IgD-negative memory B cell (primary cell): ENCODE measurements around the gene UHRF1. TPM values are rescaled to one million over a fixed set of nuclear protein-coding genes. Genes with fewer than 3 reads are reported as not detected.

ENCODE experiments used
- H3K27ac Mint-ChIP-seq, 3 donors: one replicate each; pipeline ENCODE4 v1.8.0; 2020 to 2022; ENCODE audit warnings: mild to moderate bottlenecking in 3 of 3, mixed read lengths in 3 of 3, moderate library complexity in 1 of 3
- H3K27me3 Mint-ChIP-seq: one replicate; pipeline ENCODE4 v1.8.0; 2021; ENCODE audit warnings: mixed read lengths
- H3K36me3 Mint-ChIP-seq: one replicate; pipeline ENCODE4 v1.8.0; 2020; ENCODE audit warnings: mild to moderate bottlenecking, mixed read lengths
- H3K4me1 Mint-ChIP-seq, 3 donors: one replicate each; pipeline ENCODE4 v1.8.0; 2020 to 2022; ENCODE audit warnings: mixed read lengths in 3 of 3, mild to moderate bottlenecking in 1 of 3
- H3K4me3 Mint-ChIP-seq, 4 donors: one replicate each; pipeline ENCODE4 v1.8.0; 2020 to 2022; ENCODE audit warnings: mild to moderate bottlenecking in 4 of 4, mixed read lengths in 4 of 4, moderate library complexity in 3 of 4
- H3K9me3 Mint-ChIP-seq, 3 donors: one replicate each; pipeline ENCODE4 v1.8.0; 2020 to 2021; ENCODE audit warnings: mixed read lengths in 3 of 3, mild to moderate bottlenecking in 1 of 3
- polyA plus RNA-seq: library from polyadenylated mRNA; unstranded; fragments of 300-500 nt; fragmentation: Illumina TruSeq; gene quantifications from one replicate; pipeline ENCODE4 v1.2.3, GENCODE V29; 2021

Gene UHRF1
- polyA plus RNA-seq, 1 donor from 2014 or later = not detected

- Mint-ChIP-seq H3K4me1 (peaks cover 21 to 34% (median 23%) of the 10 kb centered on the region in 3 donors), H3K9me3 (no peaks in the 10 kb centered on the region), H3K36me3 (peaks cover 9% of the 10 kb centered on the region), H3K27me3 (no peaks in the 10 kb centered on the region), H3K4me3 (peak overlapping the region in 2 of 4 donors; percentile 43 to 80), H3K27ac (peak overlapping the region; percentile 32 to 78 (median 39))
Measured at GRCh38 chr19:4980838-4981680, 71.8 kb downstream of the UHRF1 start.

- Mint-ChIP-seq H3K4me3 (peak overlapping the region in 2 of 4 donors; percentile 77 to 85), H3K27ac (peak overlapping the region in 2 of 3 donors; percentile 27 to 78), H3K9me3 (no peaks in the 10 kb centered on the region), H3K27me3 (no peaks in the 10 kb centered on the region), H3K36me3 (peaks cover 9% of the 10 kb centered on the region), H3K4me1 (peaks cover 17 to 30% (median 23%) of the 10 kb centered on the region in 3 donors)
Measured at GRCh38 chr19:4981681-4981958, 72.3 kb downstream of the UHRF1 start.

DNA sequence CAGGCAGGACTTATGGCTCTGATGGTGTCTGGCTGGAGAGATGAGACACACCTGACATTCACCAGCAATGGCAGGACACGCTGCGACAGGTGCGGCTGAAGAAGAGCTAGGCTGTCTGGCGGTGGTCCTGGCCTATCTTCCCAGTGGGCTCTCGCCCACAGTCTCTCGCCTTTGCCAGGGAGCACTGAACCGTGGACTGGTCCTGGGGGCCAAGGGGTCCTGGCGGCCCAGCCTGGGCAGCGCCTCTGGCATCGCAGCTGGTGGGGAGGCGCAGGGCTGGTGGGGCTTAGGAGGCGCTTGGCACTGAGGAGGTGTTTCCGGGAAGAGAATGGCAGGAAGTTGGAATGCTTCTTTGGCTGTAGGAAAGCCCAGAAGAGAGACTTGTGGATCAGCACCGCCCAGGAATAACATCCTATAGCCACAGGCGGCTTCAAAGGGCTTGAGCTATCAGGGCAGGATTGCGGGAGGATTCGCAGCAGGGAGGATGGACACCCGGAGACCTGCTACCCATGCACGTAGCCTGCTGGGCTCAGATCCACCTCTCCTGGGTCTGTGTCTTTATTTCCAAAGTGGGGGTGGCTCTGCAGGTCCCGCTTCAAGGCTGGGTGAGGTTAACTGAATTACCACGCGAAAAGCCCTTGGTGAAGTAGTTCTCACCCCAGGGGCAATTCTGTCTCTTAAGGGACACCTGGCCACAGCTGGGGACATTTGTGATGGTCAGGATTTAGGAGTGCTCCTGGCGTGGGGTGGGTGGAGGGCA lies 74.2 kb downstream of the UHRF1 start:
- Mint-ChIP-seq H3K27me3 (no peaks in the 10 kb centered on the region), H3K9me3 (no peaks in the 10 kb centered on the region), H3K36me3 (peaks cover 2% of the 10 kb centered on the region), H3K27ac (no peak overlapping the region), H3K4me3 (peak overlapping the region in 1 of 4 donors; percentile 28), H3K4me1 (peaks cover 11 to 26% (median 14%) of the 10 kb centered on the region in 3 donors)

DNA sequence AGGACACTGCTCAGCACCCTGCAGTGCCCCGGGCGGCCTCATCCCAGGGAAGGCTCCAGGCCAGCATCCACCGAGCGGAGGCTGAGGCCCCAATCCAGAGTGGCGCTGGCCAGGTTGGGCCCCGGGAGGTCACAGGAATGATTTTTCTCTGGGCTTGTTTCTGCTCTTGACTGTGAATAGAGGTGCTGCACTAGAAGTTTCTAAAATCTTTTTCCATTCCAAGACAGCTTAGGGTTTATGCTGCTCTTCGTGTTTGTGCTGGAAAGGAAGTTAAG lies 74.7 kb downstream of the UHRF1 start:
- Mint-ChIP-seq H3K27me3 (no peaks in the 10 kb centered on the region), H3K9me3 (no peaks in the 10 kb centered on the region), H3K4me3 (no peak overlapping the region), H3K27ac (no peak overlapping the region), H3K4me1 (peaks cover 11 to 26% (median 14%) of the 10 kb centered on the region in 3 donors), H3K36me3 (peaks cover 2% of the 10 kb centered on the region)

DNA sequence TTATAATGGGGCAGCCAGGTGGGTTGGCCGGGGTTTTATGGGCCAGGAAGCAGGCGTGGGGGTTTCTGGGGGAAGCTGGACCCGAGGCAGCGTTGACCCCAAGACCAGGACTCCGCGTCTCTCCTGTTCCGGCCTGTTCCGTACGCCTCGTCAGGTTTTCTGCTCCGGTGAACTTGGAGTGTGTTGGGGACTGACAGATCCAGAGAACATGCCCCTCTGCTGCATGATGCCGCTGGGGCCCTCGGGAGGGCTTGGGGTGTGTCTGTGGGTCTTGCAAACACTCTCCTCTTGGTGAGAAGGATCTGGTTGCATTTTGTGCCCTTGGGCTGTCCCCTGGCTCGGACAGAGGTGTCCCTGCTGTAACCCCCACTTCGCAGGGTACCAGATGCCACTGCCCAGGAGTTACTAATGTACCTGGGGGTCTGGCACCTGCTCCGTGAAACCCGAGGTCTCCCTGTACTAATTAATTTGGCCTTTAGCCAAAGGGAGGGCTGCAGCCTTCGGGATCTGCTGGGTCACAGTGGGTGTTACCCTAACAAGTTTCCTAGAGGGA lies 75.2 kb downstream of the UHRF1 start:
- no peaks in the 10 kb centered on the region for H3K9me3 Mint-ChIP-seq
- H3K27me3 Mint-ChIP-seq = no peaks in the 10 kb centered on the region
- H3K4me3 Mint-ChIP-seq = no peak overlapping the region
- H3K36me3 Mint-ChIP-seq = peaks cover 2% of the 10 kb centered on the region
- peaks cover 10 to 23% (median 11%) of the 10 kb centered on the region in 3 donors for H3K4me1 Mint-ChIP-seq
- no peak overlapping the region for H3K27ac Mint-ChIP-seq

DNA sequence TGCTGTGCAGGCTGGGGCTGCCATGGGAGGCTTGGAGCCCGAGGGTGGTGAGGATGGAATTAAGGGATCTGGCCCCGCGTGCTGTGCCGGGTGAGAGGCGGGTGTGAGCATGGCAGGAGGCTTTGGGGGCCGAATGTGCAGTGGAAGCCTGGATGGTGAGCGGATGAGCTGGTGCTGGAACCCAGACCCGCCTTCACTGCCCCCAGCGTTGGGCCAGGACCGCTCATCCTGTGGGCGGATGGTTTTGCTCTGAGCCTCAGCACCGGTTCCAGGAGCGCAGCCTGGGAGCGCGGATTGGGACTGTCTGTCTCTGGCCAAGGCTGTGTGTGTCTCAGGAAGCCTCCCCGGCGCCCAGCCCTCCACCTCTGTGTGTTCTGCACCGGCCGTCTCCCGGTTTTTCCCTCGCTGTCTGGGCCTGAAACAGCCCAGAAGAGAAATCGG lies 76.3 kb downstream of the UHRF1 start:
- peaks cover 11 to 20% (median 11%) of the 10 kb centered on the region in 3 donors for H3K4me1 Mint-ChIP-seq
- H3K9me3 Mint-ChIP-seq = no peaks in the 10 kb centered on the region

DNA sequence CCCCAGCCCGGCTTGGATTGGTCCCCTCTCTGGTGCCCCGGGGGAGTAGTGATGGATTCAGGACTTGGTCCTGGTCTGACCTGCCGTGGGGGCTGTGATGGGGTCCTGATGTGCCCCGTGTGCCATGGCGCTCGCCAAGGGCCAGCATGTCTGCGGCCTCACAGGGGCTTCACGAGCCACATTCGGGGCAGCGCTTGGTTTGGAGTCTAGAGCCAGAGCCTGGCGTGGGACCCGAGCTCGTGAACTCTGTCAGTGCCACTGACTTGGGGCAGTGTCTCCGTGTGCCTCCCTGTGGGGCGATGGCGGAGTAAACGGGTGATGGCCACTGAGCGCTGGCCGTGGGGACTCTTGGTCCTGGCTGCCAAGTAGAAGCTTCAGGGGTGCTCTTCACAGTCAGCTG lies 76.8 kb downstream of the UHRF1 start:
- Mint-ChIP-seq H3K4me3 (no peak overlapping the region), H3K4me1 (peaks cover 8 to 17% (median 11%) of the 10 kb centered on the region in 3 donors), H3K27ac (peak overlapping the region in 1 of 3 donors; percentile 67)

More for the DNA sequence above, 76.3 kb downstream of the UHRF1 start:
- Mint-ChIP-seq H3K4me3 (no peak overlapping the region), H3K36me3 (peaks cover 4% of the 10 kb centered on the region), H3K27me3 (no peaks in the 10 kb centered on the region), H3K27ac (peak overlapping the region in 1 of 3 donors; percentile 67)

GRCh38 chr19:4986471-4986891 lies 77.2 kb downstream of the UHRF1 start:
- no peak overlapping the region for H3K4me3 Mint-ChIP-seq
- H3K4me1 Mint-ChIP-seq = peaks cover 6 to 15% (median 11%) of the 10 kb centered on the region in 3 donors
- no peaks in the 10 kb centered on the region for H3K9me3 Mint-ChIP-seq
- H3K27ac Mint-ChIP-seq = peak overlapping the region in 1 of 3 donors; percentile 67
- H3K36me3 Mint-ChIP-seq = peaks cover 4% of the 10 kb centered on the region
- no peaks in the 10 kb centered on the region for H3K27me3 Mint-ChIP-seq

More for the DNA sequence above, 76.8 kb downstream of the UHRF1 start:
- Mint-ChIP-seq H3K36me3 (peaks cover 2% of the 10 kb centered on the region), H3K9me3 (no peaks in the 10 kb centered on the region), H3K27me3 (no peaks in the 10 kb centered on the region)

DNA sequence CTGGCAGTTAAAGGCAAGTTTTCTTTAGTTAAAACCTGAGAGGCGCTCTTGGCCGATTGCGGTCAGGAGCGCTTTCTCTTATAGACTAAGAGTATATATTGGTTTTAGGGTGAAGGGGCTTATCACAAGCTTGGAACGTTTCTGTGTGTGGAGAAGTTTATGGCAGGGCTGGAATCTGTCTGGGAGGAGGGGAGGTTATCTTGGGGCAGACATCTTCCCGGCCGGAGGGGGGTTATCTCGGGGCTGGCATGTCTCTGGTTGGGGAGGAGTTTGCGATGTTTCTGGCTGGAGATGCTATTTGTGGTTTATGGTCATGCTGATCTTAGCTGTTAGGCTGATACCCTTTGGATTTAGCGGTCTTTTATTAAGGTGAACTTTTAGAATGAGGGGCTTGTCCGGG lies 78.0 kb downstream of the UHRF1 start:
- Mint-ChIP-seq H3K4me1 (peaks cover 6 to 12% (median 11%) of the 10 kb centered on the region in 3 donors), H3K27ac (no peak overlapping the region), H3K4me3 (no peak overlapping the region), H3K27me3 (no peaks in the 10 kb centered on the region), H3K9me3 (no peaks in the 10 kb centered on the region), H3K36me3 (peaks cover 6% of the 10 kb centered on the region)

- Mint-ChIP-seq H3K4me1 (peaks cover 4 to 12% (median 11%) of the 10 kb centered on the region in 3 donors), H3K9me3 (peaks cover 0 to 3% (median 0%) of the 10 kb centered on the region in 3 donors), H3K27me3 (no peaks in the 10 kb centered on the region), H3K27ac (no peak overlapping the region), H3K4me3 (no peak overlapping the region), H3K36me3 (peaks cover 7% of the 10 kb centered on the region)
Measured at GRCh38 chr19:4987692-4988370, 78.5 kb downstream of the UHRF1 start.

- Mint-ChIP-seq H3K27ac (no peak overlapping the region), H3K4me1 (peaks cover 2 to 15% (median 10%) of the 10 kb centered on the region in 3 donors), H3K9me3 (peaks cover 0 to 4% (median 0%) of the 10 kb centered on the region in 3 donors), H3K4me3 (no peak overlapping the region), H3K36me3 (peaks cover 12% of the 10 kb centered on the region), H3K27me3 (no peaks in the 10 kb centered on the region)
Measured at GRCh38 chr19:4988770-4989251, 79.5 kb downstream of the UHRF1 start.

GRCh38 chr19:4990306-4990705 lies 81.0 kb downstream of the UHRF1 start:
- peaks cover 2 to 11% (median 9%) of the 10 kb centered on the region in 3 donors for H3K4me1 Mint-ChIP-seq
- no peak overlapping the region for H3K27ac Mint-ChIP-seq
- H3K36me3 Mint-ChIP-seq = peaks cover 14% of the 10 kb centered on the region
- H3K27me3 Mint-ChIP-seq = no peaks in the 10 kb centered on the region
- H3K4me3 Mint-ChIP-seq = no peak overlapping the region
- peaks cover 0 to 4% (median 0%) of the 10 kb centered on the region in 3 donors for H3K9me3 Mint-ChIP-seq

DNA sequence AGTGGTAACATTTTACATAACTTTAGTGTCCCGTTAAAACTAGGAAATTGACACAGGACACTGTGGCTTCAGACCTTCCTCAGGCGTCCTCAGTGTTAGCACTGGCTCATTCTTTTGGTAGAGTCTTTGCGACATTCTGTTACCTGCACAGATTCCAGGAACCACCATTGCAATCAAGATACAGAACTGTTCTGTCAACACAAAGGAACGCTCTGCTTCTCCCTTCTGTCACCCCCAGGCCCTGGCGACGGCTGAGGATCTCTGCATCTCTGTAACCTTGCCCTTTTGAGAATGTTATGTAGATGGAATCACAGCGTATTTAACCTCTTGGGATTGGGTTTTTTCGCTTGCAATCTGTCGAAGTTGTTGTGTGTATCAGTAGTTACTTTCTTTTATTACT lies 82.2 kb downstream of the UHRF1 start:
- Mint-ChIP-seq H3K27me3 (no peaks in the 10 kb centered on the region), H3K4me1 (peaks cover 5 to 11% (median 7%) of the 10 kb centered on the region in 3 donors), H3K9me3 (peaks cover 0 to 4% (median 0%) of the 10 kb centered on the region in 3 donors)

GRCh38 chr19:4991996-4992698 lies 82.8 kb downstream of the UHRF1 start:
- H3K9me3 Mint-ChIP-seq = peaks cover 0 to 4% (median 0%) of the 10 kb centered on the region in 3 donors
- H3K4me1 Mint-ChIP-seq = peaks cover 6 to 8% (median 7%) of the 10 kb centered on the region in 3 donors
- peaks cover 14% of the 10 kb centered on the region for H3K36me3 Mint-ChIP-seq
- no peaks in the 10 kb centered on the region for H3K27me3 Mint-ChIP-seq
- no peak overlapping the region for H3K27ac Mint-ChIP-seq
- H3K4me3 Mint-ChIP-seq = peak overlapping the region in 1 of 4 donors; percentile 45

More for the DNA sequence above, 82.2 kb downstream of the UHRF1 start:
- peak overlapping the region in 1 of 3 donors; percentile 42 for H3K27ac Mint-ChIP-seq
- peaks cover 14% of the 10 kb centered on the region for H3K36me3 Mint-ChIP-seq
- H3K4me3 Mint-ChIP-seq = no peak overlapping the region
